Heart left ventricle (tissue), 16 donors: Measurements from ENCODE around the gene IVD. TPM values are rescaled to one million over a fixed set of nuclear protein-coding genes. Genes with fewer than 3 reads are reported as not detected.
A peak's percentile ranks its signal among the peaks of the same experiment; 100 is the strongest.

ENCODE experiments used
- ATAC-seq, 4 donors: fragments of 200-7000 bp; cut with Tn5 transposase; one replicate each; pipeline ENCODE4 v1.9.1; 2020 to 2022; ENCODE audit warnings: moderate library complexity in 4 of 4, mild to moderate bottlenecking in 3 of 4, moderate number of reproducible peaks in 1 of 4
- DNase-seq, 5 donors: peaks; one replicate each; pipeline ENCODE4 v3.0.0-alpha.2; 2020
- H3K27ac ChIP-seq, 12 donors: fragments of 200-600 bp; sonication (generic) in 4 of 12; one replicate each; pipeline versions ENCODE4 v1.5.0 to v1.8.0; 2016 to 2022; ENCODE audit warnings: mild to moderate bottlenecking in 2 of 12
- H3K27me3 ChIP-seq, 9 donors: fragments of 200-600 bp; sonication (generic) in 2 of 9; one replicate each; pipeline versions ENCODE4 v1.5.1 to v1.8.0; 2016 to 2022; ENCODE audit warnings: mild to moderate bottlenecking in 3 of 9
- H3K36me3 ChIP-seq, 9 donors: fragments of 200-600 bp; sonication (generic) in 2 of 9; one replicate each; pipeline versions ENCODE4 v1.5.0 to v1.8.0; 2018 to 2022; ENCODE audit warnings: mild to moderate bottlenecking in 2 of 9
- H3K4me1 ChIP-seq, 12 donors: fragments of 200-600 bp; sonication (generic) in 4 of 12; one replicate each; pipeline versions ENCODE4 v1.5.0 to v1.8.0; 2016 to 2022; ENCODE audit warnings: mild to moderate bottlenecking in 3 of 12
- H3K4me3 ChIP-seq, 12 donors: fragments of 200-600 bp; sonication (generic) in 4 of 12; one replicate each; pipeline versions ENCODE4 v1.5.0 to v1.8.0; 2017 to 2022; ENCODE audit warnings: mild to moderate bottlenecking in 9 of 12, moderate library complexity in 4 of 12
- H3K9me3 ChIP-seq, 12 donors: fragments of 200-600 bp; sonication (generic) in 4 of 12; one replicate each; pipeline versions ENCODE4 v1.5.0 to v1.8.0; 2016 to 2022; ENCODE audit warnings: mild to moderate bottlenecking in 1 of 12
- CTCF ChIP-seq, 12 donors: fragments of 200-600 bp; sonication (generic) in 4 of 12; IDR thresholded peaks; one replicate each; pipeline versions ENCODE4 v1.5.0 to v1.8.0; 2018 to 2022; ENCODE audit warnings: antibody characterized with exemption in 12 of 12, mild to moderate bottlenecking in 5 of 12
- POLR2A ChIP-seq, 2 donors: fragments of 450-650 bp; IDR thresholded peaks; one replicate each; pipeline ENCODE4 v1.6.1; 2017; ENCODE audit warnings: antibody characterized with exemption in 2 of 2, mild to moderate bottlenecking in 2 of 2, moderate library complexity in 2 of 2
- WGBS, 4 donors: extraction: QIAGEN DNeasy Blood & Tissue Kit in 2 of 4; methylation state at CpG; one replicate each; pipeline versions ENCODE4 v1.1.5 to v1.1.7; 2013 to 2018; 5-methylcytosine and 5-hydroxymethylcytosine counted together
- intact Hi-C, 10 donors: fragments of 100-400 bp; cut with DNase I; formaldehyde crosslinking; loops; one replicate each; pipeline versions ENCODE4 v1.11.1 to v1.14.2; 2022
- polyA plus RNA-seq, 2 donors: library from polyadenylated mRNA; stranded (reverse); fragments of 200-250 nt; gene quantifications; one replicate each; pipeline ENCODE4 v1.2.3, GENCODE V29; 2013
- total RNA-seq, 9 donors: library from RNA; depleted of rRNA in 2 of 9; stranded (reverse); fragments of >200 nt in 2 of 9; fragmentation: NEBNext Ultra II Directional in 3 of 9; extraction: Animal tissue kit (Norgen Biotek cat#: 25700) in 3 of 9; gene quantifications; one replicate each; pipeline versions ENCODE4 v1.1.0 to v1.2.4, GENCODE V29; 2016 to 2023
- donor health status: ischemic (EF 13 %, LVEDD 7.1; RV severe dilation, severe dysfunction).
- donor health status: healthy with polysubstance abuse.
- donor health status: DM: no; HTN: yes; CAD: no.
- donor health status: DM: no; HTN: no; CAD: no.
- donor health status: ischemic (EF 25% LVEDD 6.9; RV normal size, moderate dysfunction).
- donor health status: ischemic (EF 25% LVEDD 5.7; RV mildly dilated, moderate dysfunction).
- donor health status: healthy.
- donor health status: DM: yes; HTN: yes; CAD: no.
- donor health status: ischemic (EF 35%, LVEDD 5.7; RV mildly dilated, moderate dysfunction).
- donor health status: nonischemic (EF 11% LVEDD 7.7; RV severe dilation, severe dysfunction).
- donor health status: DM: yes; HTN: yes; CAD: no.
- donor health status: PGD.
- donor health status: ischemic (EF 29% LVEDD 5.4; RV normal size, mild dysfunction).
- donor health status: nonischemic (EF 23%, LVEDD 6.1; RV moderate dilation, normal function).

IVD gene
- total and polyA plus RNA-seq, 11 donors: 52.9 to 130 (median 95.1) TPM

- intact Hi-C loops: loop anchor here in 5 of 10 donors (2.0 to 10.0 kb wide), 5 partner anchors 111 to 381 kb away; no protein-coding TSS in a partner anchor
- no peak for TF ChIP-seq CTCF (IDR thresholded peaks at IDR 0.05)
- TF ChIP-seq POLR2A (IDR thresholded peaks at IDR 0.05): no peak
- H3K4me1 ChIP-seq: peaks cover 0 to 15% (median 12%) of the 10 kb centered on the region in 12 donors
- H3K36me3 ChIP-seq: no peaks in the 10 kb centered on the region
- H3K4me3 ChIP-seq: no peak overlapping the region
- WGBS, 4 donors: 91 to 97% (median 96%) methylated on average over 5 of the region's 5 CpGs
- H3K9me3 ChIP-seq: no peaks in the 10 kb centered on the region
- no peak overlapping the region for H3K27ac ChIP-seq
- ATAC-seq: no peak
- H3K27me3 ChIP-seq: no peaks in the 10 kb centered on the region
- no peak for DNase-seq
Observed at GRCh38 chr15:40425681-40426080, 20.1 kb downstream of the IVD start.

GRCh38 chr15:40427188-40427587 lies 21.6 kb downstream of the IVD start:
- no peaks in the 10 kb centered on the region for H3K36me3 ChIP-seq
- no peak overlapping the region for H3K27ac ChIP-seq
- intact Hi-C loops: loop anchor here in 3 of 10 donors (10.0 kb wide), 3 partner anchors 112 to 382 kb away; no protein-coding TSS in a partner anchor
- TF ChIP-seq CTCF (IDR thresholded peaks at IDR 0.05) (no peak), POLR2A (IDR thresholded peaks at IDR 0.05) (no peak)
- DNase-seq (no peak), ATAC-seq (no peak)
- peaks cover 0 to under 1% (median 0%) of the 10 kb centered on the region in 12 donors for H3K4me1 ChIP-seq
- no peaks in the 10 kb centered on the region for H3K9me3 ChIP-seq
- 88 to 91% (median 90%) methylated on average over 9 of the region's 9 CpGs for WGBS, 4 donors
- no peaks in the 10 kb centered on the region for H3K27me3 ChIP-seq
- no peak overlapping the region for H3K4me3 ChIP-seq

- DNase-seq (no peak), ATAC-seq (no peak)
- Histone ChIP-seq H3K9me3 (no peaks in the 10 kb centered on the region), H3K4me1 (no peaks in the 10 kb centered on the region), H3K36me3 (no peaks in the 10 kb centered on the region), H3K27ac (no peak overlapping the region), H3K4me3 (no peak overlapping the region), H3K27me3 (no peaks in the 10 kb centered on the region)
- WGBS, 4 donors: 92 to 95% (median 93%) methylated on average over 3 to 4 of the region's 4 CpGs
- intact Hi-C loops: loop anchor here in 3 of 10 donors (10.0 kb wide), 3 partner anchors 113 to 383 kb away; no protein-coding TSS in a partner anchor
- TF ChIP-seq CTCF (IDR thresholded peaks at IDR 0.05) (no peak), POLR2A (IDR thresholded peaks at IDR 0.05) (no peak)
Observed at GRCh38 chr15:40428185-40428584, 22.6 kb downstream of the IVD start.

- no peaks in the 10 kb centered on the region for H3K9me3 ChIP-seq
- TF ChIP-seq CTCF (IDR thresholded peaks at IDR 0.05) (no peak), POLR2A (IDR thresholded peaks at IDR 0.05) (no peak)
- WGBS, 4 donors: 82 to 92% (median 89%) methylated on average over 9 to 10 of the region's 10 CpGs
- intact Hi-C loops: loop anchor here in 3 of 10 donors (10.0 kb wide), 3 partner anchors 114 to 384 kb away; no protein-coding TSS in a partner anchor
- no peaks in the 10 kb centered on the region for H3K36me3 ChIP-seq
- no peaks in the 10 kb centered on the region for H3K27me3 ChIP-seq
- DNase-seq: peak in 1 of 5 donors; percentile 29
- no peak overlapping the region for H3K27ac ChIP-seq
- H3K4me3 ChIP-seq: no peak overlapping the region
- ATAC-seq: no peak
- H3K4me1 ChIP-seq: no peaks in the 10 kb centered on the region
Observed at GRCh38 chr15:40429068-40429710, 23.6 kb downstream of the IVD start.
